Neural cell (in vitro differentiated cells): Measurements from ENCODE around the gene TMEM190.

Experiments used
- EZH2 ChIP-seq: fragments of 200-600, 300-800 bp; shearing (Covaris generic), sonication (generic); IDR thresholded peaks from 2 replicates; pipeline ENCODE4 v1.6.1; 2014; ENCODE audit warnings: antibody characterized with exemption, low read length, borderline replicate concordance, mild to moderate bottlenecking; ENCODE audit not compliant: insufficient read depth, poor library complexity, severe bottlenecking
- SMC3 ChIP-seq: fragments of 450-650 bp; conservative IDR thresholded peaks from 2 replicates; pipeline ENCODE4 v1.6.1; 2014; ENCODE audit warnings: antibody characterized with exemption, mild to moderate bottlenecking, moderate library complexity; ENCODE audit not compliant: poor library complexity
- TAF1 ChIP-seq: IDR thresholded peaks from 2 replicates; pipeline ENCODE4 v1.6.1; 2012; ENCODE audit warnings: low read depth
- TF ChIP-seq, protein P1 (sequence below): fragments of 450-650 bp; IDR thresholded peaks from 2 replicates; pipeline ENCODE4 v1.5.1; 2014; ENCODE audit warnings: antibody characterized with exemption, mild to moderate bottlenecking, moderate library complexity; ENCODE audit not compliant: poor library complexity, severe bottlenecking
- TF ChIP-seq, protein P2 (sequence below): IDR thresholded peaks from 2 replicates; pipeline ENCODE4 v1.6.1; 2012; ENCODE audit warnings: borderline replicate concordance

DNA sequence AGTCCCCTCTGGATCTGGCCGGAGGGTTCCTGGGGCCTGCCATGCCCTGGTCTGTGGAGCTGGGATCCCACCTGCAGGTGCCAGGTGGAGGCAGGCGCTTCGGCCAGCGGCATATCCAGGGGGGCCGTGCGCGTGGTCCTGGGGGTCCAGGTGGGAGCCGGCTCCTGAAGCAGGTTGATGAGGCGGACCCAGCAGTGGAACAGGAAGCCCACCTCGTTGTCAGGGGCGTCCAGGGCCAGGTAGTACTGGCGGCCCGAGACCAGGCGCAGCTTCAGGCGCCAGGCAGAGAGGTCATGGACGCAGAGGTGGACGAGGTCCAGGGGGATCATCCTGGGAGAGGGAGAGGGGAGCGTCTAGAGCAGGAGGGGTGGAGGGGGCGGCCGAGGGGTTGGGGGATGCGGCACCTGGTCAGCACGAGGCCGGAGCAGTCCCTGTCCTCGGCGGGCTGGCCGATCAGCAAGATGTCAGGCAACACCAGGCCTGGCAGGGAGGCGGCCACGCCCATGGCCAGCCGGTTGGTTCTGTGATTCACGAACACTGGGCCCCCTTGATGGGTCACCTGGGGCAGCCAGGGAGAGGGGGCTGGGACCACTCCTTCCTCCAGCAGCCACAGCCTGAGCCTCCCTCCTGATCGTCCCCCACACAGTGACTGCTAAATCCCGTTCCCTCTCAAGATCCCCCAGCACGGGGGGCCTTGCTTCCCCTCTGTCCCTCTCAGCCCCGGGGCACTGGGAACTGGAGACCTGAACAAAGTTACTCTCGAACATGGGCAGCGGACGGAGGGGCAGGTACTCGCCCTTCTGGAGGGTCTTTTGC lies 14.2 kb upstream of the TMEM190 start:
- TF ChIP-seq, protein P1, sequence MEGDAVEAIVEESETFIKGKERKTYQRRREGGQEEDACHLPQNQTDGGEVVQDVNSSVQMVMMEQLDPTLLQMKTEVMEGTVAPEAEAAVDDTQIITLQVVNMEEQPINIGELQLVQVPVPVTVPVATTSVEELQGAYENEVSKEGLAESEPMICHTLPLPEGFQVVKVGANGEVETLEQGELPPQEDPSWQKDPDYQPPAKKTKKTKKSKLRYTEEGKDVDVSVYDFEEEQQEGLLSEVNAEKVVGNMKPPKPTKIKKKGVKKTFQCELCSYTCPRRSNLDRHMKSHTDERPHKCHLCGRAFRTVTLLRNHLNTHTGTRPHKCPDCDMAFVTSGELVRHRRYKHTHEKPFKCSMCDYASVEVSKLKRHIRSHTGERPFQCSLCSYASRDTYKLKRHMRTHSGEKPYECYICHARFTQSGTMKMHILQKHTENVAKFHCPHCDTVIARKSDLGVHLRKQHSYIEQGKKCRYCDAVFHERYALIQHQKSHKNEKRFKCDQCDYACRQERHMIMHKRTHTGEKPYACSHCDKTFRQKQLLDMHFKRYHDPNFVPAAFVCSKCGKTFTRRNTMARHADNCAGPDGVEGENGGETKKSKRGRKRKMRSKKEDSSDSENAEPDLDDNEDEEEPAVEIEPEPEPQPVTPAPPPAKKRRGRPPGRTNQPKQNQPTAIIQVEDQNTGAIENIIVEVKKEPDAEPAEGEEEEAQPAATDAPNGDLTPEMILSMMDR = no peak
- no peak for TF ChIP-seq EZH2
- TF ChIP-seq SMC3 = no peak
- no peak for TF ChIP-seq TAF1
- TF ChIP-seq, protein P2, sequence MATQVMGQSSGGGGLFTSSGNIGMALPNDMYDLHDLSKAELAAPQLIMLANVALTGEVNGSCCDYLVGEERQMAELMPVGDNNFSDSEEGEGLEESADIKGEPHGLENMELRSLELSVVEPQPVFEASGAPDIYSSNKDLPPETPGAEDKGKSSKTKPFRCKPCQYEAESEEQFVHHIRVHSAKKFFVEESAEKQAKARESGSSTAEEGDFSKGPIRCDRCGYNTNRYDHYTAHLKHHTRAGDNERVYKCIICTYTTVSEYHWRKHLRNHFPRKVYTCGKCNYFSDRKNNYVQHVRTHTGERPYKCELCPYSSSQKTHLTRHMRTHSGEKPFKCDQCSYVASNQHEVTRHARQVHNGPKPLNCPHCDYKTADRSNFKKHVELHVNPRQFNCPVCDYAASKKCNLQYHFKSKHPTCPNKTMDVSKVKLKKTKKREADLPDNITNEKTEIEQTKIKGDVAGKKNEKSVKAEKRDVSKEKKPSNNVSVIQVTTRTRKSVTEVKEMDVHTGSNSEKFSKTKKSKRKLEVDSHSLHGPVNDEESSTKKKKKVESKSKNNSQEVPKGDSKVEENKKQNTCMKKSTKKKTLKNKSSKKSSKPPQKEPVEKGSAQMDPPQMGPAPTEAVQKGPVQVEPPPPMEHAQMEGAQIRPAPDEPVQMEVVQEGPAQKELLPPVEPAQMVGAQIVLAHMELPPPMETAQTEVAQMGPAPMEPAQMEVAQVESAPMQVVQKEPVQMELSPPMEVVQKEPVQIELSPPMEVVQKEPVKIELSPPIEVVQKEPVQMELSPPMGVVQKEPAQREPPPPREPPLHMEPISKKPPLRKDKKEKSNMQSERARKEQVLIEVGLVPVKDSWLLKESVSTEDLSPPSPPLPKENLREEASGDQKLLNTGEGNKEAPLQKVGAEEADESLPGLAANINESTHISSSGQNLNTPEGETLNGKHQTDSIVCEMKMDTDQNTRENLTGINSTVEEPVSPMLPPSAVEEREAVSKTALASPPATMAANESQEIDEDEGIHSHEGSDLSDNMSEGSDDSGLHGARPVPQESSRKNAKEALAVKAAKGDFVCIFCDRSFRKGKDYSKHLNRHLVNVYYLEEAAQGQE = no peak
